GM12891 (cell line): Measurements from ENCODE around the gene OTULIN.

Experiments
- DNase-seq: peaks from one replicate; pipeline ENCODE4 v3.0.0; 2011; ENCODE audit warnings: low spot score; ENCODE audit not compliant: insufficient read length
- FAIRE-seq: peaks from 2 replicates; lab custom pipeline; 2011; peaks lifted over from hg19 to GRCh38; lab: Jason Lieb, UNC
- PAX5 ChIP-seq: IDR thresholded peaks from 2 replicates; pipeline ENCODE4 v1.6.1; 2011; ENCODE audit warnings: low read length, moderate library complexity, mild to moderate bottlenecking; ENCODE audit not compliant: insufficient read depth, severe bottlenecking
- POLR2A ChIP-seq: IDR thresholded peaks from 2 replicates; pipeline ENCODE4 v1.6.1; 2011; ENCODE audit warnings: low read depth, low read length, control low read depth
- POLR2AphosphoS5 ChIP-seq: IDR thresholded peaks from 2 replicates; pipeline ENCODE4 v1.6.1; 2011; ENCODE audit warnings: low read depth, low read length, control low read depth
- POU2F2 ChIP-seq: IDR thresholded peaks from 2 replicates; pipeline ENCODE4 v1.6.1; 2011; ENCODE audit warnings: low read depth, mild to moderate bottlenecking, control low read depth, low read length, moderate library complexity
- SPI1 ChIP-seq: IDR thresholded peaks from 2 replicates; pipeline ENCODE4 v1.6.1; 2011; ENCODE audit warnings: low read depth, low read length, control low read depth
- TAF1 ChIP-seq: IDR thresholded peaks from 2 replicates; pipeline ENCODE4 v1.6.1; 2011; ENCODE audit warnings: low read depth, low read length, control low read depth

The OTULIN gene

DNA sequence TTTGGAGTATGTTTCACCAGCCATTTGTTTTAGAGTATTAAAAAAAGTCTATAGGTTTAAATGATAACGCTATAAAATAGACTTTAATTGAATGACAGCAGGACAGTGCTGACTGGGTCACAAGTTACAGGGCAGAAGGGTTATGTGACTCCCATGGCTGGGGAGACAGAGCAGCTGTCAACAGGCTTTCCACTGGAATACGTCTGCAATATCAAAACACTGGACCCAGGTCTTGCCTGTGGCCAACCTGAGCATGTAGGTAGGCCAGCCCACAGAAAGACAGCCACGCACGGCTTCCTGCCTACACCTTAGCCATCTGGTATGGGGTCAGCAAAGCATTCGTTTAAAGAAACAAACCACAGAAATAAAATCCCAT, 80.7 kb downstream of the OTULIN start:
- FAIRE-seq = no peak
- no peak for TF ChIP-seq POU2F2
- TF ChIP-seq POLR2A = no peak
- no peak for TF ChIP-seq POLR2AphosphoS5
- no peak for TF ChIP-seq PAX5
- TF ChIP-seq TAF1 = no peak
- TF ChIP-seq SPI1 = no peak
- DNase-seq = no peak

DNA sequence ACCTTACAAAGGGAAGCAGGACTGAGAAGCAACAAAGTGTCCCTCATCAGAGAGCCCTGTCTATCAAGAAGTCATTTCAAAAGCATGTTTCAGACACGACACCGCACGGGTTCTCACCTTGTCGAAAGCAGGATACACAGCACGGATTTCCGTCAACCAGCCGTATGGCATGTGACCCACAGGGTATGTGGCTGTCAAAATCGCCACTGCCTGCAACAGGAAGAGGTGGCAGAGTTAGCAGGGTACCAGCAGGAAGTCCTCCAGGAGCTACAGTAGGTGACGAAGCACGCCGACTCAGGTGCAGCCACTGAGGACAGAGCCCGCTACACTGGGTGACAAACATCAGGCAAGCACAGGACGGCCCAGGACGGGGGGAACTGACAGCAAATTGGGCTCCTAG, 81.2 kb downstream of the OTULIN start:
- no peak for TF ChIP-seq TAF1
- no peak for TF ChIP-seq PAX5
- no peak for TF ChIP-seq POLR2A
- TF ChIP-seq POLR2AphosphoS5 = no peak
- no peak for TF ChIP-seq POU2F2
- TF ChIP-seq SPI1 = no peak
- DNase-seq (no peak), FAIRE-seq (no peak)

DNA sequence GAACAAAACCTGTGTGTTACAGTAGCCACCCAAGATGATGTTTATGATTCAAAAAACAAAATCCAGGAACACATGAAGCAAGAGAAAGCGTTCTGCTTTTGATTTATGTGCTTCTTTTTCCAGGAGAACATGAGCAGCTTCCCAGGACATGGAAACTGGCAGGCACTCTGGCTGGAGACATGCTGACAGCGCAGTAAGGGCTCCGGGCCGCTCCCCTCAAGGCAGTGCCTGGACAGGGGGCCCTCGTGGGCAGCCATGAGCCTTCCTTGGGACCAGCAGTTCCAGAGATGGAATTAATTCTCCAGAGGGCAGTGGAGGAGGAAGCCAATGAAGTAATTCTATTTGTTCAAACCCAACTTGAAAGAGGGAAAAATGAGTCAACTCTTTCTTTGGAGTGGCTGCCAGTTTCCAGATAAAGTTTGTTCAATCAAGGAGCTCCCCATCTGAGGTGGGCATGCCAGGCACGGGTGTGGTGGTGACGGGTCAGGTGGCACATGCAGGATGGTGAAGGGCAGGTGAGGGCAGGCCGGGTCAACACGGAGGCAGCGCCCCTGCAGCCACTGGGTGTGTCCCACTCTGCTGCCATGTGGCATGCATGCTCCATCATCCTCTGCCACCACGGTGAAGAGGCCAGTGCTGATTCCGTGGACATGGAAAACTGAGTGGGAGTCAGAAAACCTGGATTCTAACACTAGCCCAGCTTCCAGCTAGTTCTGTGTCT, 83.8 kb downstream of the OTULIN start:
- TF ChIP-seq POU2F2 = no peak
- no peak for TF ChIP-seq PAX5
- TF ChIP-seq POLR2A = no peak
- no peak for TF ChIP-seq TAF1
- FAIRE-seq = no peak
- DNase-seq = no peak
